Measurements from ENCODE around the gene NHLH2. TPM values are rescaled to one million over a fixed set of nuclear protein-coding genes. Genes with fewer than 3 reads are reported as not detected.

The NHLH2 gene
- total RNA-seq, 2 donors from 2014 or later: not detected

DNA sequence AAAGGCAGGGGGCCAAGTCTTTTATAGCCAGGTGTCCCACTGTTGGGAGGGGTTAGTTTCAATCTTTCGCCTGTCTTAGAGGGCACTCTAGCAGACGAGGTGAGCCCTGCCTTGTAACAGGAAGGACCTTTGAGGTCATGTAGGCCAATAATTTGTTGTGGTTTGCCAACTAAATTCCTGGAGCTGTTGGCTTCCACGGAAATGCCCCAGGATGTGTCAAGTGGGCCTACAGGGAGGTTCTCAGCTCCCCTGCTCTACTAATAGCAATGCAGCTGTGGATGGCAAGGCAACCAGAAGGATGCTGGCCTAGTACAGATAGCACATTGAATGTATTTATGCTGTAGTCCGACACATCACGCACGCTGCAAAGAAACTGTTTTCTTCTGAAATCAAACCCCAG lies 50.1 kb downstream of the NHLH2 start:
- ATAC-seq: no peak
- no peak overlapping the region for H3K27ac Mint-ChIP-seq
- peaks cover 0 to 5% of the 10 kb centered on the region in 2 donors for H3K9me3 Mint-ChIP-seq
- H3K36me3 Mint-ChIP-seq: no peaks in the 10 kb centered on the region
- DNase-seq (ENCODE audit: low spot score in 2 of 2): no peak

DNA sequence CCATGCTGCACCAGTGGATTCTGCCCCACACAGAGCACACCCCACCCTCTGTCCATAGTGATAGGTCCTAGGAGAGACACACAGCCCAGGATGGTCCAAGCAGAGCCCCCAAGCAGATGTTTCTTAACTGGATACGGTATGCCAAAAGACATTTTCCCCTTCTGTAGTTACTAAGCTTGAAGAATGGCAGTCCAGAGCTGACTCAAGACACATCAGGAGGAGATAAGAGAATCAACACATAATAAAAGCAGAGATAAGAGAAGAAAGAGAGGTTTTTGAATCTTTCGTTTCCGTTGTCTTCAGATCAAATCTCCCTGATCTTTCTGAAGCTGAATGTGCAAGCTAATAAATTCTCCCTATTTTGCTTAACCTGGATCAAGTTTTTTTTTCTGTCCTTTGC lies 50.6 kb downstream of the NHLH2 start:
- H3K36me3 Mint-ChIP-seq: no peaks in the 10 kb centered on the region
- no peak for ATAC-seq
- DNase-seq (ENCODE audit: low spot score in 2 of 2): no peak
- peaks cover 0 to 5% of the 10 kb centered on the region in 2 donors for H3K9me3 Mint-ChIP-seq
- no peak overlapping the region for H3K27ac Mint-ChIP-seq

Other genes starting within 250 kb of the NHLH2 start
- gene VANGL1, start 199.2 kb downstream of the NHLH2 start, total RNA-seq: 1 to 10 TPM in 1 of 2 donors, under 1 TPM in 1; 0.48 to 1.4 TPM
- not detected for gene CASQ2, start 72.4 kb downstream of the NHLH2 start, total RNA-seq
- gene SLC22A15, start 135.4 kb upstream of the NHLH2 start, total RNA-seq: under 1 TPM; 0.16 to 0.25 TPM